HepG2 (cell line): Measurements from ENCODE around the gene NCOA6. TPM values are rescaled to one million over a fixed set of nuclear protein-coding genes. Genes with fewer than 3 reads are reported as not detected.

Experiments used
- CHD4 ChIP-seq: fragments of 200-600 bp; sonication (generic); IDR thresholded peaks from 2 replicates; pipeline ENCODE4 v1.7.0; 2017; ENCODE audit warnings: mild to moderate bottlenecking, low read length, borderline replicate concordance
- ZNF407 ChIP-seq: sonication (generic); formaldehyde crosslinking; IDR thresholded peaks from one replicate; pipeline ENCODE4 v1.5.1; 2020; ENCODE audit warnings: mild to moderate bottlenecking, missing genetic modification reagents; ENCODE audit errors: not compliant biosample characterization
- ZNF512 ChIP-seq: sonication (generic); formaldehyde crosslinking; IDR thresholded peaks from 2 replicates; pipeline ENCODE4 v1.4.0; 2020; ENCODE audit warnings: mild to moderate bottlenecking, missing genetic modification reagents
- ZNF543 ChIP-seq: sonication (generic); formaldehyde crosslinking; IDR thresholded peaks from 2 replicates; pipeline ENCODE4 v1.4.0; 2020; ENCODE audit warnings: mild to moderate bottlenecking, missing genetic modification reagents
- polyA plus RNA-seq, 8 experiments: library from polyadenylated mRNA; depleted of rRNA in 3 of 8; stranded (reverse) in 7 of 8; unstranded in 1 of 8; fragments of >200 nt; fragmentation: Illumina TruSeq in 4 of 8; extraction: Trizol in 4 of 8; gene quantifications; 2 replicates each; pipeline versions ENCODE4 v1.2.1 to v1.2.3, GENCODE V29; 2011 to 2016; ENCODE audit warnings: low read depth in 4 of 8, missing spikeins in 1 of 8, mixed read lengths in 1 of 8; ENCODE audit not compliant: insufficient read depth in 1 of 8
- total RNA-seq, 5 experiments: library from RNA; depleted of rRNA; stranded (reverse); fragments of >200 nt; fragmentation: Illumina TruSeq; extraction: Trizol; gene quantifications; 2 replicates each; pipeline ENCODE4 v1.2.3, GENCODE V29; 2016; ENCODE audit warnings: low read depth in 1 of 5

Gene NCOA6
- total and polyA plus RNA-seq, 2 of the 13 experiments (the other 11 are each of a cell fraction or from before 2014, with no cell fraction given): 11.2 to 29.3 TPM

- TF ChIP-seq ZNF512 (CRISPR knock-in tag) (peak; percentile 47; the same call in 1 of the 2 replicates), ZNF407 (CRISPR knock-in tag) (peak; percentile 23), CHD4 (0 out of 2 replicates have a peak, but pooled peaks have one; percentile 11), ZNF543 (CRISPR knock-in tag) (0 out of 2 replicates have a peak, but pooled peaks have one; percentile 8)
- TF ChIP-seq, all 625 proteins: peak for 61
These were observed 120.4 kb downstream of the NCOA6 start (continued) for GRCh38 chr20:34705008-34705396.
